Activated effector memory CD4-positive, alpha-beta T cell treated with Interleukin-2 at 50 U/mL for 16 hours (primary cell): Measurements from ENCODE around the gene NFATC2.
"Not testable (repeated sequence)": the region's sequence is repeated elsewhere in the genome, so short reads cannot be mapped to it uniquely, and the experiment has no call there.

Experiments used
- DNase-seq: peaks from one replicate; pipeline ENCODE4 v3.0.0-alpha.2; 2020

The NFATC2 gene

DNA sequence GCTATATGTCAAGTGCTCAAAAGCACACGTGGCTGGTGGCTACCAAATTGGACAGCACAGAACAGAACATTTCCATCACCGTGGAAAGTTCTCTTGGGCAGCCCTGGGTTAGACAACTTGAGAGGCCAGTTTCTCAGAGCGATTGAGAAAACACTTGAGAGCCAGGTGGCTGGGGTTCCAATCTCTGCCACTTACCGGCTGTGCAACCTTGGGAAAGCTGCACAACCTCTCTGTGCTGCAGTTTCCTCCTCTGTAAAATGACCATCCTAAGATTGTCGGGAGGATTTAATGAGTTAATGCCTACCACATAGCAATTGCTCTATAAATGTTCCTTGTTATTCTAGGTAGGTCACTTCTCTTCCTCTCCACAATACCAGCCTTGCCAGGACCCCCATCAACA is 25.1 kb upstream of the NFATC2 start:
- no peak for DNase-seq

DNA sequence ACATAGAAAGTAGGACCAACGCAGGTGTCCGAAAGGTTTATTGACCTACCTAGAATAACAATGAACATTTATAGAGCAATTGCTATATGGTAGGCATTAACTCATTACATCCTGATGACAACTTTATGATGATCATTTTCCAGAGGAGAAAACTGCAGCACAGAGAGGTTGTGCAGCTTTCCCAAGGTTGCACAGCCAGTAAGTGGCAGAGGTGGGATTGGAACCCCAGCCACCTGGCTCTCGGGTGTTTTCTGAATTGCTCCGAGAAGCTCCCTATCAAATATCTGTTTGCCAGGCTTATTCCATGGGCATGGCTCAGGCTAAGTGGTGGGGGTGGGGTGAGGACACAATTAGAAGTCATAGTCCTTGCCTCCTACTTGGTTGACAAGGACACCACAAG is 24.1 kb upstream of the NFATC2 start:
- DNase-seq: no peak

DNA sequence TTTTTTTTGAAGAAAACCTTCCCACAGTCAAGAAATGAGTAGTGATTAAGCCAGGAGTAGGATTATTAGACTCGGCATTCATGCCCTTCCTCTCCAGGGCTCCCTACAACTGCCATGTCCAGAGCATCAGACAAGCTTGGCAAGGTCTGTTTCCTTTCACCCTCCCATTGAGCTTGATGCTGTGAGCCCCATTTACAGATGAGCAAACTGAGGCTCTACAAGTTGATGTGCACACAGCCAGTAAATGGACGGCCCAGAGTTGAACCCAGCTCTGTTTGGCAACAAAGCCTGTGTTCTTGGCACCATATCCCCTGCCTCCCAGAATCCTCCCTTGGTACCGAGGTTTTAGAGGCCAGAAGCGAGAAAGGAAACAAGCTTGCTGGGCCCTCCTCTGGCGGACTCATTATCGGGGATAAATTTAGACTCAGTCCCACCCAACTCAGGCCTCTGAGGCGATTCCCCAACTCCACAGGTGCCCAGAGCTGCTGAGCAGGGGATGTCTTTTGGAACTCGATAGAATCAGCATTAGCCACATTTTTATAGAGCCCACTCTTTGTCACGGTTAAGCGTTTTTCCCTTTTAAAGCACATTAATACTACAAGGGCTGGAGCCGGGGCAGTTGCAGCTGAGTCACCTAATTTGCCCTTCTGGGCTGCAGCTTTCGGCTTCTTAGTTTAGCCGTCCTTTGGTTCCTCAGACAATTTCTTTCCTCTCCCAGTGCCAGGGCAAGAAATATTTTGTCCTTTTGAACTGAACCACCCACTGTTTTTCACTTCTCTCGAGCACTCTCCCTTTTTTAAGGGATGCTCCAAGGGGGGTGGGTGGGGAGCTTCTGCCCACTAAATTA is 23.0 kb upstream of the NFATC2 start:
- no peak for DNase-seq

DNA sequence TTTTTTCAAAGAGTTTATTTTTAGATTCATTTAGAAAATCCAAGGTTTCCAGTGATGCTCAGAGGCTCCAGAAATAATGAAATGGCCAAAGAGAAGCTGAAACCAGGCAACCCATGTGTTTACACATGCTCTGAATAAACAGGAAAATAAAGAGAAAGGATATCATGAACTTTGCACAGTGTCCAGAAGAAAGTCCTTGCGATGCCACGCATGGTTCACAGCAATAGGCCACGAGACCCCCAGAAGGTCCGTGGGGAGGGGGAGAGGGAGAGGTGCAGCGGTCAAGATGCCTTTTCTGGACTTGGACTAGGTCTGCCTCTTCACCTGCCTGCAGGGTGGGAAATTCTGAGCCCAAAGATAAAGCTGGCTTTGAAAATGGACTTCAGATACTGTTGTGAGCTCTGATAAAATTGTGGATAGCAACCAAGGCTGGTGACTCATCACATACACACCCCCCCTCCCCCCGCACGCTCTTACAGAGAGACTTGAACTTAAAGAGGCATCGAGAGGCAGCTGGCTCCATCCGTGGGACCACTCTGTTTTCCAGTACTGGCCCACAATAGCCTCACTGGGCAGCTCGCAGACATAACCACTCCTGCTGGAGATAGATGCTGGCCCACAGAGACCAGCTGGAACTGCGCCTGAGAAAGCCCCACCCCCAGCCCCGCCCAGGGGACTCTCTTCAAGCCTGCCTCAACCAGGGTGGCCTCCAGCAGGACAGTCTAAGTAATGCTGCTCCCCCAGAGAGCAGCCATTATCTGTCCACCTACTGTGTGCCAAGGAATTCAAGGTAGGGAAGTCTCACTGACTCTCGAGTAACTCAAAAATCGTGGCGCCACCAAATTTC is 21.2 kb upstream of the NFATC2 start:
- DNase-seq: no peak

- DNase-seq: no peak
Observed at GRCh38 chr20:51563174-51563485, 20.6 kb upstream of the NFATC2 start.

DNA sequence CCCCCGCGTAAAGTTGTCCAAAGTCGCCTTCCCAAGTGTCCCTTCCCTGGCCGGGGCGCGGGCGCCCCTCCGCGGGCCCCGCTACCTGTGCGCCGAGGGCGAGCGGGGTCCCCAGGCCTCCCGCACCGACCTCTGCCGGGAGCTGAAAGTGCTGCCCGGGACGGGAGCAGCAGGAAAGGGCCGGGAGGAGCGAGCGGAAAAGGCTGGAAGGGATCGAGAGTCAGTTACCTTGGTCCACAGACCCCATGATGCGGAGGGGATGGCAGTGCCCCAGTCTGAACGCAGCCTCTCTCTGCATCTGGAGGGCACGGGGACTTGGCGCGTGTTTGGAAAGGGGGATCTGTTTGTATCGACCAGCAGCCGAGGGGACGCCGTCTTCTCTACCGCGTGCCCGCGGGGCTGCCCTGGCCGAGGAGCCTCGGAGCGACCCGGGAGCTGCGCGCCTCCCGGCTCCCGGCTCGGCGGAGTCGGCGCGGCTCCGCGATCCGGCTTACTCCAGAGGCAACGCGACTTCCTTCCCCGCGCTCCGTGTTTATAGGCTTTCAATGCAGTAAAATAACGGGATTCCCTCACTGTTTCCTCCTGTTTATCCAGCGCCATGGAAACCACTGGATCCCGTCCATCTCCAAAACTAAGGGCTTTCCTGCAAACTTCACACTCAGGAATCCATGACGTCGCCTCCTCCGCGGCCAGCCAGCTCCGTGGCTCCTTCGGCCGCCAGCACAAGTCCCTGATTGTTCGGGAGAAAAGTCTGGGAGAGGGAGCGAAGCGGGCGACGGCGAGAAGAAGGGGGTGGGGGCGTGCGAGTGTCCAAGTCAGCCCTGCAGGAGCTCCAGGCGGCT is 20.0 kb upstream of the NFATC2 start:
- no peak for DNase-seq

GRCh38 chr20:51562027-51562331 is 19.5 kb upstream of the NFATC2 start:
- no peak for DNase-seq

- no peak for DNase-seq
Observed at GRCh38 chr20:51560550-51561307, 18.2 kb upstream of the NFATC2 start.

DNA sequence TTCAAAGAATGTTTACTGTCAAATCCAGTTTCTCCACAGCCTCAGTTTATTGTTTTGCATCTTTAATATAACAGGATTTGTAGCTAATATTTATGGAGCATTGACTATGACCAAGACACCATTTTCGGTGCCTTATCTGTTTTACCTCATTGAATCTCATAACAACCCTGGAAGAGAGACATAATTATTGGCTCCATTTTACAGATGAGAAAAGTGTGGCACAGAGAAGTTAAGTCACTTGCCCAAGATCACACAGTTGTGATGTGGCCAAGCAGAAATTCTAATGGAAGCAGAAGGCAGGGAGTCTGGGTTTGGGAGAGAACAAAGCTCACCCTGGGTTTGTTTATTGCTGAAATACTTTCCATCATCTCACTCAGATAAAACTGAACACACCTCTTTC is 17.5 kb upstream of the NFATC2 start:
- no peak for DNase-seq

GRCh38 chr20:51554538-51555165 is 12.1 kb upstream of the NFATC2 start:
- no peak for DNase-seq

- DNase-seq: no peak
Observed at GRCh38 chr20:51553897-51554486, 11.5 kb upstream of the NFATC2 start.

GRCh38 chr20:51551186-51551585 is 8.7 kb upstream of the NFATC2 start:
- no peak for DNase-seq

GRCh38 chr20:51549474-51549873 is 7.0 kb upstream of the NFATC2 start:
- DNase-seq: no peak

DNA sequence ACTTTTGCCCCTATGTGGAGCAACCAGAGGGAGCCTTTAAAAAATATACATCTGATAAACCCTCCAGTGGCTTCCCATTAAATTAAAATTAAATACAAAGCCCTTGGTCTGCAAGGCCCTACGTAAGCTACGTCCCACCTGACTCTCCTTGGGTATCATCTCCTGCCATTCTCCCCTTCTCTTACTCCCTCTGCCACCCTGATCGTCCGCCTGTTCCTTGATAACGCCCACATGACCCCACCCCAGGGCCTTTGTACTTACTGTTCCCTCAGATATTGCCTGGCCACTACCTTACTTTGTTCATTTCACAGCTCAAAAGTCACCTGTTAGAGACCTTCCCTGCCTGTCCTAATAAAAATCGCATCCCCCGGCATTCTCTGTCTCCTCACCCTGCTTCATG is 5.4 kb upstream of the NFATC2 start:
- DNase-seq: no peak

- DNase-seq: no peak
Observed at GRCh38 chr20:51545515-51545914, 3.0 kb upstream of the NFATC2 start.

DNA sequence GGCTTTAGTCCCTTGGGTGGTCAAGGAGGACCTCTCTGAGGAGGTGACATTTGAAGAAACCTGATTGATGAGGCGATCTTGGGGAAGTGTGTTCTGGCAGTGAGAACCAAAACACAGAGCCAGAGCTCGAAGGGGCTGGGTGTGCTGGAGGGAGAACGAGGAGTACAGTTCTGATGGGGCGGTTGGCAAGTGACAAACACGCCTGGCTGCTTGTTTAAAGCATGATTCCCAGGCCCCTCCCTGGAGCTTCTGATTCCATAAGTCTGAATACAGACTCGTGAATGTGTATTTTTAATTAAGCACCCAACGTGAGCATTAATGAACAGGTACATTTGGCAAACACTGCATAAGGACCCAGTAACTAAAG is 886 bp upstream of the NFATC2 start:
- DNase-seq: no peak

DNA sequence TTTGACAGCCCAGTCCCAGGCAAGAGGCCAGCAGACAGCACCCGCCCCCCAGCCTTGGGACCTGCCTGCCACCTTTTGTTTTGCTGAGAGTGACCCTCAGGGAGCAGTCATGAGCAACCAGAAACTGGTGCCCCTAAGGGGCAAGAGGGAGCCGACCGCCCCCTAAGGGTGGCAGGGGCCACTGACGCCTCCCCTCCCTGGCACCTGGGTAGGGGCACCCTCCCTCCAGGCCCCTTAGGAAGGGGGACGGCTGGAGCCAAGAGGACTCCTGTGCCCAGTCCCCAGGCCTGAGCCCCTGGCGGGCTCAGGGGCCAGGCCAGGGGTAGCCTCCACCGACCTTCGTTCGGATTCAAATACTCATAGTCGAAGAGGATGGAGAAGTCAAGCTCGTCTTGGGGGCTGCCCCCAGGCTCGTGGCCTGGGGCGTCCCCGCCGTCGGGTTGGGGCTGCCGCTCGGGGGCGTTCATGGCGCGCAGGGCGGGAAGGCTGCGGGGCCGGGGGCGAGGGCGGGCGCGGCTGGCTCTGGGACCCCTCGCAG is 417 bp downstream of the NFATC2 start:
- DNase-seq: peak; percentile 30

DNA sequence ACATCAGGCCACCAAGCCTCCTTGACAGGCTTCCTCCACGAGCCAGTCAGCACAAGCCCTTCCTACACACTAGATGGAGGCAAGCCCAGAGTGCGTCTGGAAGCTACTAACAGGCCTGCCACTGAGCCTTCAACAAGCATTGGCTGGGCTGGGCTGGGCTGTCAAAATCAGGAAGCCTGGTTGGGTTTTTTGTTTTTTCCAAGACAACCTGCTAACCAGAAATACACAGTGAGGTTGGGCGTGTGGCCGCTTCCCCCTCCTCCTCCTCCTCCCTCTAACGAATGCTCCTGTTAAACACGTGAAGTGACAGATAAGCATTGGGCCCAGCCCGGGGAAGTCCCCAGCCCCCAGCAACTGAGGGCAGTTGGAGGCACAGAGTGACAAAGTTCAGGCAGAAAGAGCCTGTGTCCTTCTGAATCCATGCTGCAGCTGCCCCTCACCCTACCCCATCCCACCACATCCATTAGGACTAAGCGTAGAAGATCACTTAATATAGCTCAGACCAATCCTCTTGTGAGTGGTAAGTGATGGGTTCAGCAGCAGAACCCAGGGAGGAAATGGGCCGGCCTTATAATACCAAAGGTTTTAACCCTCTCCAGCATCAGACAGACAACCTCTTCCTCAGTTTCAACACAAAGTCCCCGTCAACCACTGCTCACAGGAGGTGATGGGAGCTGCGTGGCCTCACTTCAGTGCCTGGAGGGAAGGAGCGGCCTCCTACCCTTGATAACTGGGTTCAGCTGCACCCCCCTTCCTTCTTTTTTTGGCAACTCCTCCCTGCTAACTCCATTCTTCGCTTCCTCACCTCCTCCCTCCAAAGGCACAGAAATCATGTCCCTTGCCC is 1.1 kb downstream of the NFATC2 start:
- DNase-seq: peak; percentile 68

DNA sequence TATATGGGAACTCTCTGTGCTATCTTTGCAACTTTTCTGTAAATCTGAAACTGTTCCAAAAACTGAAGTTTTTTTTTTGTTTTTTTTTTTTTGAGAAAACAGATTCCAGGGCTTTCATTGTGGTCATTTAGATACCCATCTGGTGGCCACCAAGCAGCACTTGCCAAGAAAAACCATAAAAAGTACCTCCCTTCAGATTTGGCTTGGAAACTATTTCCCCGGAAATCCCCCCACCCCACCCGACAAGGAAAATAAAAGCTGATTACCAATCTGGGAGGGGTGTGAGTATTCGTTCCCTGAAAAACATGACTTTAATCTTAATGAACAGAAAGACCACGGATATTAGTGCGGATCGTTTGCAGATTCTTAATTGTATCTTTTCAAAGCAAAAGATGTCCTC is 1.9 kb downstream of the NFATC2 start:
- no peak for DNase-seq

DNA sequence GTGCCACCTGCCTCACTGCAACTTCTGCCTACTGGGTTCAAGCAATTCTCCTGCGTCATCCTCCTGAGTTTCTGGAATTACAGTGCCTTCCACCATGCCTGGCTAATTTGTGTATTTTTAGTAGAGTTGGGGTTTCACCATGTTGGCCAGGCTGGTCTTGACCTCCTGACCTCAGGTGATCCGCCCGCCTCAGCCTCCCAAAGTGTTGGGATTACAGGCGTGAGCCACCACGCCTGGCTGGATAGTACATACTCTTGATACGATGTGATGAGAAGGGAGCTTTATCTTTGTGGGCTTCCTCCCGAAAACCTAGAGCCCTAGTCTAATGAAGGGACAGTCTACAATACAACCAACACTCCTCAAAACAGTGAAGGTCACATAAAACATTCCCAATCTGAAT is 2.4 kb downstream of the NFATC2 start:
- not testable (repeated sequence) for DNase-seq
